Peyer's patch (tissue), 4 donors: ENCODE measurements around the gene BCKDHA.

Source experiments
- POLR2A ChIP-seq, 2 donors: fragments of 450-650 bp; IDR thresholded peaks; one replicate each; pipeline ENCODE4 v1.5.1; 2017; ENCODE audit warnings: antibody characterized with exemption in 2 of 2, mild to moderate bottlenecking in 2 of 2, moderate library complexity in 2 of 2
- TF ChIP-seq, protein P1 (sequence below), 6 experiments: fragments of 450-650 bp in 4 of 6; fragments of 200-600 bp in 2 of 6; sonication (generic) in 1 of 6; IDR thresholded peaks; one replicate each; pipeline ENCODE4 v1.5.1; 2017 to 2019; ENCODE audit warnings: antibody characterized with exemption in 6 of 6, mild to moderate bottlenecking in 3 of 6, moderate library complexity in 1 of 6

DNA sequence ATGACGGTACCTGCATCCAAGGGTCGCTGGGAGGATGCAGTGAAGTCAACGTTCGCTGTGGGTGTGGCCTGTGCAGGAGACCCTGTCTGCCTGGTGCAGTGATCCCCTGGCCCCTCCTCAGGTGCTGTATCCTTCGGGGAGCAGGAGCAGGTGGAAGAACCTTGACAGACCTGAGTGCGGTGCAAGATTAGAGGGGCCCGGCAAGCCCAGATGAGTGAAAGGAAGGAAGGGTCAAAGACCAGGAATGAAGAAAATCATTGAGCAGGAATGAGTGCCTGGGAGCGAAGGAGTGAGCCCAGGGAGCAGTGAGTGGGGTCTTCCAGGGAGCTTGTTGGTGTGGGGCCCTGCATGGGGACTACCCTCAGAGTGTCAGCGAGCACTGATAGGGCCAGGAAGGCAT lies 16.8 kb downstream of the BCKDHA start:
- TF ChIP-seq, protein P1, sequence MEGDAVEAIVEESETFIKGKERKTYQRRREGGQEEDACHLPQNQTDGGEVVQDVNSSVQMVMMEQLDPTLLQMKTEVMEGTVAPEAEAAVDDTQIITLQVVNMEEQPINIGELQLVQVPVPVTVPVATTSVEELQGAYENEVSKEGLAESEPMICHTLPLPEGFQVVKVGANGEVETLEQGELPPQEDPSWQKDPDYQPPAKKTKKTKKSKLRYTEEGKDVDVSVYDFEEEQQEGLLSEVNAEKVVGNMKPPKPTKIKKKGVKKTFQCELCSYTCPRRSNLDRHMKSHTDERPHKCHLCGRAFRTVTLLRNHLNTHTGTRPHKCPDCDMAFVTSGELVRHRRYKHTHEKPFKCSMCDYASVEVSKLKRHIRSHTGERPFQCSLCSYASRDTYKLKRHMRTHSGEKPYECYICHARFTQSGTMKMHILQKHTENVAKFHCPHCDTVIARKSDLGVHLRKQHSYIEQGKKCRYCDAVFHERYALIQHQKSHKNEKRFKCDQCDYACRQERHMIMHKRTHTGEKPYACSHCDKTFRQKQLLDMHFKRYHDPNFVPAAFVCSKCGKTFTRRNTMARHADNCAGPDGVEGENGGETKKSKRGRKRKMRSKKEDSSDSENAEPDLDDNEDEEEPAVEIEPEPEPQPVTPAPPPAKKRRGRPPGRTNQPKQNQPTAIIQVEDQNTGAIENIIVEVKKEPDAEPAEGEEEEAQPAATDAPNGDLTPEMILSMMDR (IDR thresholded peaks at IDR 0.05): no peak
- no peak for TF ChIP-seq POLR2A (IDR thresholded peaks at IDR 0.05)
